Suppressor macrophage (primary cell): ENCODE data around the gene ACD.
A peak's percentile ranks its signal among the peaks of the same experiment; 100 is the strongest.

Experiments
- DNase-seq, 4 experiments: peaks; one replicate each; pipeline ENCODE4 v3.0.0-alpha.2; 2020 to 2022

The ACD gene

DNA sequence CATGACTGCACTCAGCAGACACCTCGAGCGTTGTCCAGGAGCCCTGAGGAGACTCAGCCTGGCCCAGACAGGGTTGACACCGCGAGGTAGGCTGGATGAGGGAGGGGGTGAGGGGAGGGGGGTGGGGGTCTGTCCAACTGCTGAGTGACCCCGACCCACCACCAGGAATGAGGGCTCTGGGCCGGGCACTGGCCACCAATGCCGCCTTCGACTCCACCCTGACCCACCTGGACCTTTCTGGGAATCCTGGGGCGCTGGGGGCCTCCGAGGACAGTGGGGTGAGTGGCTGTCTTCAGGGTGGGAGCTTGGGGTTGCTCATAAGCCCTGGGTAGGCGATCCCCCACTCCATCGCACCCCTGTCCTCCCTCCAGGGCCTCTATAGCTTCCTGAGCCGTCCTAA is 12.4 kb downstream of the ACD start:
- DNase-seq = no peak

DNA sequence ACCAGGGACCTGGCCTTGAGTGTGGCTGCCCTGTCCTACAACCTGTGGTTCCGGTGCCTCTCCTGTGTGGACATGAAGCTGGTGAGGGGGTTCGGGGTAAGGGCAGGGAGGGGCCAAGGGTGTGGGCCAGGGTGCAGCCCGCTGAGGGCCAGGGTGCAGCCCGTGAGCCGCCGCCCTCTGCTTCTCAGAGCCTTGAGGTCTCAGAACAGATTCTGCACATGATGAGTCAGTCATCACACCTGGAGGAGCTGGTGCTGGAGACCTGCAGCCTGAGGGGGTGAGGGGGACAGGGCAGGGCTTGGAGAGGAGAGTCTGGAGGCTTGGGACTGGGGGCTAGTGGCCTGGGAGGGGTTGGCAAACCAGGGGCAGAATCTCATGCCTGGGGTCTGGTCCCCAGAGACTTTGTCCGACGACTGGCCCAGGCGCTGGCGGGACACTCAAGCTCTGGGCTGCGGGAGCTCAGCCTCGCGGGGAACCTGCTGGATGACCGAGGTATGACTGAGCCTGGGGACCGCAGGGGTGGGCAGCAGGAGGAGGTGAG is 12.9 kb downstream of the ACD start:
- no peak for DNase-seq

DNA sequence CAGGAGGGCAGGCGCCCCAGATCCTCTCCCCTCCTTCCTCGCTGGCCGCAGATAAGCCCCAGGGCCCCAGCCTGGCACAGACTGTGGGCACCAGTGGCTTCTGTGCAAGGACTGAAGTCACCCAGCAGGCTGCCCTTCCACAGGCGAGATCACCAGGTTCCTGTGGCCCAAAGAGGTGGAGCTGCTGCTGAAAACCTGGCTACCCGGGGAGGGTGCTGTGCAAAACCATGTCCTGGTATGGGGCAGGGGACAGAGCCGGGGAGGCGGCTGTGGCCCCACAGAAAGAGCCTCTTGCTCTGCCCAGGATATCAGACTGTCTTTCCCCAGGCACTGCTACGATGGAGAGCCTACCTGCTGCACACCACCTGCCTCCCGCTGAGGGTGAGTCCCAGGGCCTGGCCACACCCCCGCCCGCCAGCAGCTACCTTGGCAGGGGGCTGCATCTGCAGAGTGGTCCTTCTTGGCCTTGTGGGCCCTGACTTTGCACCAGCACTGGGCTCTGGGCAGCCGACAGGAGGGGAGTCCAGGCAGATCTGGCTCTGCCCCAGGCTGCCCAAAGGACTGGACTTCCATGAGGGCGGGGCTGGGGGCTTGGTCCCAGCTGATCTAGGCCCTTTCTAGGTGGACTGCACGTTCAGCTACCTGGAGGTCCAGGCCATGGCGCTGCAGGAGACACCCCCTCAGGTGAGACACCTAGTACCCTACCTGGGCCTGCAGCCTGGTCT is 14.5 kb downstream of the ACD start:
- no peak for DNase-seq

DNA sequence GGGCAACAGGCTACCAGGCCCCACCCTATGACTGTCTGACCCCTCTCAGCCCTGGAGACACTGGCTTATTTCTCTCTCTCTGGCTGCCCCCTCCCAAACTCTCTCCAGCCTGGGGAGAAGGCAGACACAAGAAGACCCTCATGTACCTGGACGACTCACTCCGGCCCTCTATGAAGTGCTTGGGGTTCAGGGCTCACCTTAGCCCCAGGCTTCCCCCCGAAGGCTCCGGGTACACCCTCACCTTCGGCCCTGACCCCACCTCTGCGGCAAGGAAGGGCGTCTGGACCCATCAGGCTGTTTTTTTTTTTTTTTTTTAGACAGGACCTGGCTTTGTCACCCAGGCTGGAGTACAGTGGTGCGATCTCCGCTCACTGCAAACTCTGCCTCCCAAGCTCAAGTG is 16.0 kb downstream of the ACD start:
- no peak for DNase-seq

DNA sequence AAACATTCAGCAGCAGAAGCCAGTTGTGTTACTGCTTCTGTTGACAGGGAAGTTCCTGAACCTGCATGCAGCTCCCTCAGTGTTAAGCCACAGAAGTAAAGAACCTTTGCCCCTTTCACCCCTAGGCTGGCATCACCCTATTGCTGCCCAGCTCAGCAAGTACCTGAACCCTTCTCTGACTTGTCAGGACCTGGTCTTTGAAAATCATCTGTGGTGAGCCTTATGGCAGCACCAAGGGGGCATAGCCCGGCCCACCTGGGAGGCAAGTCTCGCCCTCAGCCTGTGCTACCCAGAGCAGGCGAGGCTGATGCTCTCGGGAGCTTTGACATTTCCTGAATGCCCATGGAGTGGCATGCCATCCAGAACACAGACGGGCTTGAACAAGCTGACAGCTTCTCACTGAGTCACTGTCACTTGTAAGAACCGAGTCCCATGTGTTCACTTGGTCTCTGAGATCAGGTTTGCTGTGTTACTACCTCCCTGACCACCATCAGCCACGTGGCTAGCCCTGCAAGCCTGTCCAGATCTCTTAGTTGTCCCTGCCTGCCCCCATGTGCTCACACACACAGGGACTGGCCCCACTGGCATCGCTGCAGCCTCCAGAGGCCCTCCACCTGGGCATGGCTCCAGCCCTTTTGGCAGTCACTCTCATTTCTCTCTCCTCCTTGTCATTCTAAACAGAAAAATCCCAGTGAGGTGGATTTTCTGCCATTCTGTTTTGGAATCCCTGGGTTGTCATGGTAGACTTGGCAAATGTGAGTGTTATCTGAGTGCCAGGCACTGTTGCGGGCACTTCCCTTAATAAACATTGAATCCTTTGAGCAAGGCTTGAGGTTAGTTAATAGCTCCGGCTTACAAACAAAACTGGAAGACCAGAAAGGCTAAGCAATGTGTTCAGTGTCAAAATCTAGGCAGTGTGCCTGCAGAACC is 18.0 kb downstream of the ACD start:
- DNase-seq = no peak

DNA sequence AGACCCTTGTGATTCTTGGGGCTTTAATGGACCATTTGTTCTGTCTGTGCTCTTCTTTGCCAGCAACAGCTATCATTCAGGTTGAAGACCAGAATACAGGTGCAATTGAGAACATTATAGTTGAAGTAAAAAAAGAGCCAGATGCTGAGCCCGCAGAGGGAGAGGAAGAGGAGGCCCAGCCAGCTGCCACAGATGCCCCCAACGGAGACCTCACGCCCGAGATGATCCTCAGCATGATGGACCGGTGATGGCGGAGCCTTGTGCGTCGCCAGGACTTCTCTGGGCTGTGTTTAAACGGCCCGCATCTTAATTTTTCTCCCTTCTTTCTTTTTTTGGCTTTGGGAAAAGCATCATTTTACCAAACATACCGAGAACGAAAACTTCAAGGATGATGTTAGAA is 22.4 kb downstream of the ACD start:
- DNase-seq = no peak

DNA sequence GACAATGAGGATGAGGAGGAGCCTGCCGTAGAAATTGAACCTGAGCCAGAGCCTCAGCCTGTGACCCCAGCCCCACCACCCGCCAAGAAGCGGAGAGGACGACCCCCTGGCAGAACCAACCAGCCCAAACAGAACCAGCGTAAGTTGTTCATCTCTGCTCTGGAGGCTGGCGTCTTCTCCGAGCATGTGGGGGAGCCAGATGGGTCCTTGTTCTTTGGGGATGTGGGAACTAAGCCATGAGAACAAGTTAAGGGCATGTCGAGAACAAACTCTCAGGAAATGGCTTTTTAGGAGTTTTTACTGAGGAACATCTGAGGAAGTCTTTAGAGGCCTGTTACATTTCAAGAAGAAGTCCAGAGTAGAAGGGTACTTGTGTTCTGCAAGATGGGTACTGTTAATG is 23.3 kb downstream of the ACD start:
- no peak for DNase-seq

DNA sequence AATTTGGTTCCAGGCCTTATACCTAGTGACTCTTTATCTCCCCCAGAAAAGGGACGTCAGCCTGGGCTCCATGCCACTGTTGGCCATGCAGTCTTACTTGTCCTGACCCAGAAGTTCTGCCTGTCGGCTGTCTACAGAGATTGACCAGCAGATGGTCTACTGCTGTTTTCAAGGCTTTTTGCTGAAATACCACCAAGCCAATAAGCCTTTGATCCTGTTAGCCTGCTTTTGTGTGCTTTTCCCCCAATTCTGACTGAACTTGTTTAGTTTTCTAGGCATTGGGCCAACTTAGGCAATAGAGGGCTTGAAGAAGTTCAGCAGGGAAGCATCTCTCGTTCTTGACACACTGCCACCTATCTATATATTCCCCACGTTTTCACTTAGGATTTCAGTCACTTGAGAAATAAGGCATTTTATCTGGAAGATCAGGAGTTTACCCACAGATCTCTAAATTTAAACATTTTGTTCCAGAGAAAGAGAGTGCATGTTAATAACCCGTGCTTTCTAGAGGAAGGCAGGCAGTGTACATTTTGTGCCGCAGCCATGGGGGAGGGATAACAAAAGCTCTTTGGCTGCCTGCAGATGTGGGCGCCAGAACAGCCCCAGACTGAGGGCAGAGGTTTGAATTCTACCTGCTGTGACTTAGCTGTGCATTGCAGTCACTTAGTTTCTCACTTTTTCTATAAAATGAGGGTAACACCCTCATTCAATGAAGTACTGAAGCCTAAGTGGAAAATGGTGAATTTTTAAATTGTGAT is 27.5 kb downstream of the ACD start:
- DNase-seq = no peak

DNA sequence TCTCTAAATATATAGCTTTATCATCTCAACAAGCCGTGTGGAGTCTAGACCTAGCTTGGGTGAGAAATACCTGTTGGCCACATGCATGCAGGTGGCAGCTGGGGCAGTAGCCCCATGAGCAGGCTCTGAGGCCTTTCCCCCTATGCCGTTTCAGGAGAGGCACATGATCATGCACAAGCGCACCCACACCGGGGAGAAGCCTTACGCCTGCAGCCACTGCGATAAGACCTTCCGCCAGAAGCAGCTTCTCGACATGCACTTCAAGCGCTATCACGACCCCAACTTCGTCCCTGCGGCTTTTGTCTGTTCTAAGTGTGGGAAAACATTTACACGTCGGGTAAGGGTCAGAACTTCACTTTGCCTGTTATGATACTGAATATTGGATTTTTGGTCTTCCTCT is 31.8 kb downstream of the ACD start:
- no peak for DNase-seq

DNA sequence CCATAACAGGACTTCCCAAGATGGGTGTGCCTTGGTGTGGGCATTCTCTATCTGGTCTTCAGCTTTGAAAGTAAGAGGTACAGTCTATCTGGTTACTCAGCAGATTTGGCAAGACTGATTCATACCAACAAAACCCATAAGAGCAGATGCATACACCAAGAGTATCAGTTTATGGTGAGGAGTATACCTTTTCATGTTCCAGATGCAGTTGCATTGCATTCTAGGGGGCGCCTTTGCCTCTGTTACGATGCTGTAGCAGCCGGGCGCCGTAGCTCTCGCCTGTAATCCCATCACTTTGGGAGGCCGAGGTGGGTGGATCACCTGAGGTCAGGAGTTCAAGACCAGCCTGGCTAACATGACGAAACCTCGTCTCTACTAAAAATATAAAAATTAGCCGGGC is 46.3 kb downstream of the ACD start:
- DNase-seq = peak in 2 of 4 experiments; percentile 5 to 11

DNA sequence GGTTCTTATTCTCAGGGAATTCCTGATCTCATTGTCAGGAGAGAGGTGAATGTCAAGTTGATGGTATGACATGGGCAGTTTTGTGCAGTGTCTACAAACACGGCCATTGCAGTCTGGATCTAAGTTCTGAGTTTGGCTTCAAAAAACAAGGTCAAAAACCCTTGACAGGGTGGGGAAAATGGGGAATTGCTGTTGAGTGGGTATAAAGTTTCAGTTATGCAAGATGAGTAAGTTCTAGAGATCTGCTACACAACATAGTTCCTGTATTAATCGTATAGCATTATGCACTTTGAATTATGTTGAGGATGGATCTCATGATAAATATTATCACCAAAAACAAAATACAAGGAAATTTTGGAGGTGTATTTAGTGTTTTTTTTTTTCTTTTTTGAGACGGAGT is 51.7 kb downstream of the ACD start:
- DNase-seq = peak in 3 of 4 experiments; percentile 15 to 46 (median 43)
